Naive thymus-derived CD4-positive, alpha-beta T cell (primary cell): ENCODE data around the gene ZMAT5. TPM values are rescaled to one million over a fixed set of nuclear protein-coding genes. Genes with fewer than 3 reads are reported as not detected.

ENCODE experiments used
- ATAC-seq: fragments of 150-1000 bp; cut with Tn5 transposase; 2 replicates; pipeline ENCODE4 v1.10.0; 2021; ENCODE audit warnings: mild to moderate bottlenecking, moderate library complexity
- CTCF ChIA-PET: fragments of 350-600 bp; sonication (Branson Sonifier 250); formaldehyde crosslinking; loops from one replicate; lab custom pipeline; 2021; ENCODE audit warnings: antibody characterized with exemption; lab: Charles Lee
- POLR2A ChIA-PET: fragments of 350-600 bp; sonication (Branson Sonifier 250); formaldehyde crosslinking; loops from one replicate; lab custom pipeline; 2021; ENCODE audit warnings: antibody characterized with exemption, inconsistent platforms; lab: Charles Lee
- DNase-seq, 9 donors: peaks; one replicate each; pipeline versions ENCODE4 v3.0.0 to v3.0.0-alpha.2; 2020 to 2022; ENCODE audit warnings: mixed read lengths in 1 of 9
- H3K27ac ChIP-seq: one replicate; pipeline ENCODE4 v1.7.0; 2013; ENCODE audit warnings: mild to moderate bottlenecking, low read depth, low read length, moderate library complexity
- H3K27me3 ChIP-seq, 2 donors: one replicate each; pipeline ENCODE4 v1.7.0; 2013; ENCODE audit warnings: low read length in 2 of 2, mild to moderate bottlenecking in 2 of 2, moderate library complexity in 2 of 2; ENCODE audit not compliant: control insufficient read depth in 2 of 2, insufficient read depth in 2 of 2
- H3K36me3 ChIP-seq, 3 experiments: 1 replicate in 2 of 3; 2 replicates in 1 of 3; pipeline ENCODE4 v1.7.0; 2013; ENCODE audit warnings: low read length in 3 of 3, mild to moderate bottlenecking in 3 of 3, moderate library complexity in 1 of 3; ENCODE audit not compliant: insufficient read depth in 3 of 3, control insufficient read depth in 2 of 3
- H3K4me1 ChIP-seq, 2 donors: one replicate each; pipeline ENCODE4 v1.7.0; 2013; ENCODE audit warnings: low read length in 2 of 2, mild to moderate bottlenecking in 2 of 2, moderate library complexity in 1 of 2; ENCODE audit not compliant: control insufficient read depth in 2 of 2, insufficient read depth in 2 of 2
- H3K4me3 ChIP-seq: 2 replicates; pipeline ENCODE4 v1.7.0; 2013; ENCODE audit warnings: mild to moderate bottlenecking, low read length
- H3K9me3 ChIP-seq, 3 experiments: 1 replicate in 2 of 3; 2 replicates in 1 of 3; pipeline ENCODE4 v1.7.0; 2013; ENCODE audit warnings: low read length in 3 of 3; ENCODE audit not compliant: control insufficient read depth in 2 of 3
- H3K27ac Mint-ChIP-seq, 9 donors: one replicate each; pipeline ENCODE4 v1.8.0; 2020 to 2022; ENCODE audit warnings: mixed read lengths in 9 of 9, mild to moderate bottlenecking in 8 of 9, moderate library complexity in 5 of 9, inconsistent platforms in 2 of 9
- H3K27me3 Mint-ChIP-seq, 5 donors: one replicate each; pipeline ENCODE4 v1.8.0; 2021 to 2022; ENCODE audit warnings: mixed read lengths in 5 of 5, mild to moderate bottlenecking in 1 of 5
- H3K36me3 Mint-ChIP-seq, 5 donors: one replicate each; pipeline ENCODE4 v1.8.0; 2020 to 2022; ENCODE audit warnings: mixed read lengths in 5 of 5, mild to moderate bottlenecking in 3 of 5, inconsistent platforms in 1 of 5
- H3K4me1 Mint-ChIP-seq, 7 donors: one replicate each; pipeline ENCODE4 v1.8.0; 2020 to 2022; ENCODE audit warnings: mixed read lengths in 7 of 7, mild to moderate bottlenecking in 3 of 7, inconsistent platforms in 1 of 7
- H3K4me3 Mint-ChIP-seq, 10 donors: one replicate each; pipeline ENCODE4 v1.8.0; 2020 to 2022; ENCODE audit warnings: mild to moderate bottlenecking in 10 of 10, mixed read lengths in 10 of 10, moderate library complexity in 6 of 10, inconsistent platforms in 2 of 10
- H3K9me3 Mint-ChIP-seq, 11 donors: one replicate each; pipeline ENCODE4 v1.8.0; 2020 to 2022; ENCODE audit warnings: mixed read lengths in 11 of 11, mild to moderate bottlenecking in 4 of 11, inconsistent platforms in 1 of 11, moderate library complexity in 1 of 11
- intact Hi-C, 2 donors: fragments of 100-400 bp; cut with micrococcal nuclease; formaldehyde crosslinking; loops; one replicate each; pipeline ENCODE4 v1.15.1; 2023
- polyA plus RNA-seq, 2 donors: library from polyadenylated mRNA; unstranded; fragments of 300-500 nt; fragmentation: Illumina TruSeq; gene quantifications; one replicate each; pipeline ENCODE4 v1.2.3, GENCODE V29; 2021
- total RNA-seq, 6 experiments: library from RNA in 5 of 6; stranded (reverse) in 5 of 6; gene quantifications; 1 replicate in 5 of 6; 2 replicates in 1 of 6; pipeline ENCODE4 v1.2.3 and lab custom pipeline; 2021 to 2026

The ZMAT5 gene
- total and polyA plus RNA-seq, 7 experiments from 2014 or later = 12.9 to 55.0 (median 14.9) TPM

- ATAC-seq = no peak
- no peaks in the 10 kb centered on the region for H3K9me3 Mint-ChIP-seq
- H3K36me3 ChIP-seq = peaks cover 0 to 63% (median 5%) of the 10 kb centered on the region in 3 experiments
- no peak for DNase-seq
- H3K36me3 Mint-ChIP-seq = peaks cover 4 to 44% (median 7%) of the 10 kb centered on the region in 5 donors
- H3K4me3 ChIP-seq = no peak overlapping the region
- no peaks in the 10 kb centered on the region for H3K27me3 Mint-ChIP-seq
- H3K27me3 ChIP-seq = no peaks in the 10 kb centered on the region
- peak overlapping the region in 1 of 9 donors; percentile 38 for H3K27ac Mint-ChIP-seq
- H3K27ac ChIP-seq = no peak overlapping the region
- intact Hi-C loops = no loop called here
- no peaks in the 10 kb centered on the region for H3K9me3 ChIP-seq
- no peak overlapping the region for H3K4me3 Mint-ChIP-seq
- no peaks in the 10 kb centered on the region for H3K4me1 ChIP-seq
- H3K4me1 Mint-ChIP-seq = peaks cover 0 to 6% (median 4%) of the 10 kb centered on the region in 7 donors
- CTCF ChIA-PET = no interaction called here
- POLR2A ChIA-PET = no interaction called here
These were observed 24.5 kb downstream of the ZMAT5 start for GRCh38 chr22:29742326-29742725.

- ChIA-PET POLR2A (no interaction called here), CTCF (no interaction called here)
- H3K27me3 ChIP-seq = no peaks in the 10 kb centered on the region
- H3K9me3 ChIP-seq = no peaks in the 10 kb centered on the region
- H3K36me3 Mint-ChIP-seq = peaks cover 4 to 46% (median 8%) of the 10 kb centered on the region in 5 donors
- no peak overlapping the region for H3K4me3 Mint-ChIP-seq
- H3K4me1 ChIP-seq = no peaks in the 10 kb centered on the region
- H3K36me3 ChIP-seq = peaks cover 0 to 61% (median 5%) of the 10 kb centered on the region in 3 experiments
- no peaks in the 10 kb centered on the region for H3K9me3 Mint-ChIP-seq
- no peak overlapping the region for H3K4me3 ChIP-seq
- no peak overlapping the region for H3K27ac ChIP-seq
- H3K27me3 Mint-ChIP-seq = no peaks in the 10 kb centered on the region
- intact Hi-C loops = no loop called here
- ATAC-seq (no peak), DNase-seq (no peak)
- peaks cover 0 to 6% (median 4%) of the 10 kb centered on the region in 7 donors for H3K4me1 Mint-ChIP-seq
- H3K27ac Mint-ChIP-seq = no peak overlapping the region
These were observed 24.9 kb downstream of the ZMAT5 start for GRCh38 chr22:29741926-29742325.

GRCh38 chr22:29740216-29740615 lies 26.6 kb downstream of the ZMAT5 start:
- Mint-ChIP-seq H3K36me3 (peaks cover 1 to 48% (median 5%) of the 10 kb centered on the region in 5 donors), H3K4me1 (peaks cover 0 to 6% (median 4%) of the 10 kb centered on the region in 7 donors), H3K4me3 (no peak overlapping the region), H3K9me3 (no peaks in the 10 kb centered on the region), H3K27ac (no peak overlapping the region), H3K27me3 (no peaks in the 10 kb centered on the region)
- ChIA-PET POLR2A (no interaction called here), CTCF (no interaction called here)
- Histone ChIP-seq H3K4me1 (no peaks in the 10 kb centered on the region), H3K4me3 (no peak overlapping the region), H3K27ac (no peak overlapping the region), H3K36me3 (peaks cover 0 to 53% (median 5%) of the 10 kb centered on the region in 3 experiments), H3K9me3 (no peaks in the 10 kb centered on the region), H3K27me3 (no peaks in the 10 kb centered on the region)
- DNase-seq (no peak), ATAC-seq (no peak)
- intact Hi-C loops = no loop called here

- CTCF ChIA-PET = interaction anchor here (0.7 kb wide), 1 partner anchor 49 kb away, joined by 3 read pairs; no protein-coding TSS in a partner anchor
These were observed 27.4 kb downstream of the ZMAT5 start for GRCh38 chr22:29739346-29739875.

GRCh38 chr22:29738118-29738815 lies 28.5 kb downstream of the ZMAT5 start:
- intact Hi-C loops = no loop called here
- H3K27me3 Mint-ChIP-seq = no peaks in the 10 kb centered on the region
- ATAC-seq (no peak), DNase-seq (no peak)
- no peak overlapping the region for H3K4me3 Mint-ChIP-seq
- H3K27me3 ChIP-seq = no peaks in the 10 kb centered on the region
- peaks cover 1 to 47% (median 4%) of the 10 kb centered on the region in 5 donors for H3K36me3 Mint-ChIP-seq
- H3K4me1 ChIP-seq = no peaks in the 10 kb centered on the region
- H3K27ac ChIP-seq = no peak overlapping the region
- H3K9me3 Mint-ChIP-seq = no peaks in the 10 kb centered on the region
- POLR2A ChIA-PET = no interaction called here
- peaks cover 0 to 6% (median 4%) of the 10 kb centered on the region in 7 donors for H3K4me1 Mint-ChIP-seq
- no peaks in the 10 kb centered on the region for H3K9me3 ChIP-seq
- CTCF ChIA-PET = interaction anchor here (0.7 kb wide), 1 partner anchor 48 kb away, joined by 3 read pairs; no protein-coding TSS in a partner anchor
- no peak overlapping the region for H3K4me3 ChIP-seq
- H3K36me3 ChIP-seq = peaks cover 0 to 60% (median 5%) of the 10 kb centered on the region in 3 experiments
- H3K27ac Mint-ChIP-seq = no peak overlapping the region

More at GRCh38 chr22:29739346-29739875, 27.4 kb downstream of the ZMAT5 start:
- POLR2A ChIA-PET = no interaction called here
- no peak overlapping the region for H3K4me3 Mint-ChIP-seq
- Histone ChIP-seq H3K27ac (no peak overlapping the region), H3K36me3 (peaks cover 0 to 50% (median 5%) of the 10 kb centered on the region in 3 experiments), H3K27me3 (no peaks in the 10 kb centered on the region), H3K9me3 (no peaks in the 10 kb centered on the region), H3K4me3 (no peak overlapping the region), H3K4me1 (no peaks in the 10 kb centered on the region)
- no peaks in the 10 kb centered on the region for H3K27me3 Mint-ChIP-seq
- H3K27ac Mint-ChIP-seq = peak overlapping the region in 1 of 9 donors; percentile 23
- no peaks in the 10 kb centered on the region for H3K9me3 Mint-ChIP-seq
- H3K36me3 Mint-ChIP-seq = peaks cover 1 to 46% (median 4%) of the 10 kb centered on the region in 5 donors
- DNase-seq (no peak), ATAC-seq (no peak)
- peaks cover 0 to 6% (median 4%) of the 10 kb centered on the region in 7 donors for H3K4me1 Mint-ChIP-seq
- intact Hi-C loops = no loop called here

- ATAC-seq (no peak), DNase-seq (no peak)
- H3K36me3 Mint-ChIP-seq = peaks cover 1 to 44% (median 4%) of the 10 kb centered on the region in 5 donors
- Histone ChIP-seq H3K9me3 (no peaks in the 10 kb centered on the region), H3K36me3 (peaks cover 0 to 61% (median 1%) of the 10 kb centered on the region in 3 experiments), H3K4me3 (no peak overlapping the region), H3K27me3 (no peaks in the 10 kb centered on the region), H3K27ac (no peak overlapping the region), H3K4me1 (no peaks in the 10 kb centered on the region)
- intact Hi-C loops = no loop called here
- H3K9me3 Mint-ChIP-seq = no peaks in the 10 kb centered on the region
- POLR2A ChIA-PET = no interaction called here
- CTCF ChIA-PET = no interaction called here
- no peak overlapping the region for H3K27ac Mint-ChIP-seq
- H3K27me3 Mint-ChIP-seq = no peaks in the 10 kb centered on the region
- H3K4me1 Mint-ChIP-seq = peaks cover 0 to 5% (median 4%) of the 10 kb centered on the region in 7 donors
- H3K4me3 Mint-ChIP-seq = no peak overlapping the region
These were observed 29.3 kb downstream of the ZMAT5 start for GRCh38 chr22:29737251-29738117.
